AG04449 (cell line): ENCODE data around the gene PRTFDC1.
"Not testable (repeated sequence)": the region's sequence is repeated elsewhere in the genome, so short reads cannot be mapped to it uniquely, and the experiment has no call there.

ENCODE experiments used
- CTCF ChIA-PET: fragments of 350-600 bp; formaldehyde crosslinking; extraction: SDS; loops from one replicate; lab custom pipeline; 2021; ENCODE audit warnings: antibody characterized with exemption; lab: Yijun Ruan, JAX
- POLR2A ChIA-PET: fragments of 400-600, 350-600 bp; formaldehyde crosslinking; extraction: SDS; loops from one replicate; lab custom pipeline; 2020; ENCODE audit warnings: antibody characterized with exemption, inconsistent platforms; lab: Yijun Ruan, JAX
- DNase-seq: peaks from one replicate; pipeline ENCODE4 v3.0.0-alpha.2; 2010; ENCODE audit warnings: low read depth, low spot score
- H3K4me3 ChIP-seq: 2 replicates; pipeline ENCODE4 v1.5.1; 2011; ENCODE audit warnings: low read depth, mild to moderate bottlenecking, control low read depth, low read length
- TF ChIP-seq, protein P1 (sequence below): IDR thresholded peaks from one replicate; pipeline ENCODE4 v1.5.1; 2011; ENCODE audit warnings: mild to moderate bottlenecking, moderate library complexity, low read length, control low read depth, inconsistent platforms; ENCODE audit not compliant: insufficient read depth; ENCODE audit errors: missing control alignments

PRTFDC1 gene

DNA sequence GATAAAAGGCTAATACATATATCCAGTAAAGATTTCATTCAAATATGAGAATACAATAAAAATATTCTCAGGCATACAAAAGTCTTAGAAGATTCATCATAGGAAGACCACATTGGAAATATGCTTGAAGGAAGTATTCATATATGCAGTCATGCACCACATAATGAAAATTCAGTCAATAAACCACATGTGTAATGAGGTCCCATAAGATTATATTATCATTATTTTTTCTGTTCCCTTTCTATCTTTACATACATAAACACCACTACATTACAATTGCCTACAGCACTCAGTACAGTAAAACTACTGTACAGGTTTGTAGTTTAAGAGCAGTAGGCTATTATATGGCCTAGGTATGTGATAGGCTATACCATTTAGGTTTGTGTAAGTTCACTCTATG lies 111.6 kb downstream of the PRTFDC1 start:
- DNase-seq = no peak
- POLR2A ChIA-PET = no interaction called here
- TF ChIP-seq, protein P1, sequence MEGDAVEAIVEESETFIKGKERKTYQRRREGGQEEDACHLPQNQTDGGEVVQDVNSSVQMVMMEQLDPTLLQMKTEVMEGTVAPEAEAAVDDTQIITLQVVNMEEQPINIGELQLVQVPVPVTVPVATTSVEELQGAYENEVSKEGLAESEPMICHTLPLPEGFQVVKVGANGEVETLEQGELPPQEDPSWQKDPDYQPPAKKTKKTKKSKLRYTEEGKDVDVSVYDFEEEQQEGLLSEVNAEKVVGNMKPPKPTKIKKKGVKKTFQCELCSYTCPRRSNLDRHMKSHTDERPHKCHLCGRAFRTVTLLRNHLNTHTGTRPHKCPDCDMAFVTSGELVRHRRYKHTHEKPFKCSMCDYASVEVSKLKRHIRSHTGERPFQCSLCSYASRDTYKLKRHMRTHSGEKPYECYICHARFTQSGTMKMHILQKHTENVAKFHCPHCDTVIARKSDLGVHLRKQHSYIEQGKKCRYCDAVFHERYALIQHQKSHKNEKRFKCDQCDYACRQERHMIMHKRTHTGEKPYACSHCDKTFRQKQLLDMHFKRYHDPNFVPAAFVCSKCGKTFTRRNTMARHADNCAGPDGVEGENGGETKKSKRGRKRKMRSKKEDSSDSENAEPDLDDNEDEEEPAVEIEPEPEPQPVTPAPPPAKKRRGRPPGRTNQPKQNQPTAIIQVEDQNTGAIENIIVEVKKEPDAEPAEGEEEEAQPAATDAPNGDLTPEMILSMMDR = no peak
- H3K4me3 ChIP-seq = no peak overlapping the region
- CTCF ChIA-PET = no interaction called here

DNA sequence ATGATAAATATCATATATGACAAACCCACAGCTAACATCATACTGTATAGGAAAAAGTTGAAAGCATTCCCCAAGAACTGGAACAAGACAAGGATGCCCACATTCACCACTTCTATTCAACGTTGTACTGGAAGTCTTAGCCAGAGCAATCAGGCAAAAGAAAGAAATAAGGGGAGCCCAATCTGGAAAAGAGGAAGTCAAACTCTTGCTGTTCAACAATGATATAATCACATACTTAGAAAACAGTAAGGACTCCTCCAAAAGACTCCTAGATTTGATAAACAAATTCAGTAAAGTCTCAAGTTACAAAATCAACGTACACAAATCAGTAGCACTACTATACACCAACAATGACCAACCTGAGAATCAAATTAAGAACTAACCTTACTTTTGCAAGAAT lies 114.6 kb downstream of the PRTFDC1 start:
- H3K4me3 ChIP-seq, POLR2A ChIA-PET, DNase-seq: not testable (repeated sequence)
- CTCF ChIA-PET = interaction anchor here (1.2 kb wide), 1 partner anchor 11 kb away, joined by 3 read pairs; no protein-coding TSS in a partner anchor

DNA sequence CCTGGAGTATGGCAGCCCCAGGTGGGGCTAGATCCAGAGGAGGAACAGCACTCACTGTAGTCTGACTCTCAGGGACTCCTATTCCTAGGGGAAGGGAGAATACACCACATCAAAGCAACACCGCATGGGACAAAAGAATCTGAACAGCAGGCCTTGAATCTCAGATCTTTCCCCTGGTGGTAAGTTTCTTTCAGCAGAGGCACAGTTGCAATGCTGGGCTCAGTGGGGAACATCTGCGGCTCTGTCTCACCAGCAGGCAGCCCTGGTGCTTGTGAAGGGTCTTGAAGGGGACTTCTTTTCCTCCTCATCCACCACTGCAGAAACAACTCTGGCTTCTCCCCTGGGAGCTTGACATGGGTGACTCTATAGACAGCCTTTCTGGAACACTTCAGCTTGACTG lies 117.5 kb downstream of the PRTFDC1 start:
- no peak for DNase-seq
- ChIA-PET POLR2A (no interaction called here), CTCF (no interaction called here)
- no peak overlapping the region for H3K4me3 ChIP-seq
- TF ChIP-seq, protein P1 = no peak

DNA sequence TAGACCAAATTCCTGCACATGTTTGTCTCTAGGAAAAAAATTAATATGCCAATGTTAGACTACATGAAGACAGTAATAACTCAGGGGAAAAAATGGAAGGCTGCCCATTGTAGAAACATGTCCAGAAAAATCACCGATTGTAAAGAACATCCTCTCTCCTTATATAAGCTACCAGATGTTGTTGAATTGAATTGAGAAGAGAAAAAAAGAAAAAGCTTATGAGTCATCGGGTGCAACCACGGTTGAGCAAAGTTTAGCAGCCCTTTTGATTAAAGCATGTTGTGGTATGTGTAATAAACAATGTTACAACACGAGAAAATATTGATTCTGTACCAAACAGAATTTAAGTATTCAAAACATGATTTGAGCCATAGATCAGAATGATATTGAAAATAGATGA lies 126.4 kb downstream of the PRTFDC1 start:
- ChIA-PET POLR2A (interaction anchor here (0.6 to 0.7 kb wide), 2 partner anchors 29 to 191 kb away, joined by 3 read pairs; no protein-coding TSS in a partner anchor), CTCF (interaction anchor here (1.3 kb wide), 1 partner anchor 31 kb away, joined by 3 read pairs; no protein-coding TSS in a partner anchor)
- DNase-seq = no peak
- TF ChIP-seq, protein P1 = no peak
- no peak overlapping the region for H3K4me3 ChIP-seq

DNA sequence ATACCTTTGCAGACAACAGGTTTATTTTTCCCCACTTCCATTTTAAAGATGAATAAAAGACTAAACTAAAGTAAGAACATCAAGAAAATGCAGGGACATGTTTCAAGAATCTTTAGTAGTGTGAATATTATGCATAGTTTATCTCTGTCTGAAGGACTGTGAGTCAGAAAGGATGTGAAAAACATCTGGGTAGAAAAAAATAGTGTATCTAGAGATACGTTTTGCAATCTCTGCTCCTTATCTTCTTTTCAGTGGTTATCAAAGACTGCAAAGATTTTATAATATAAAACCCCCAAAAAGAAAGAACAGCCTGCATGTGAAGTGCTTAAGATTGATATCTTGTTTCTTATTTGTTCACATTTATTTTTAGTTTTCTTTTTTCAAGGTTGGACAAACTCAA lies 126.9 kb downstream of the PRTFDC1 start:
- TF ChIP-seq, protein P1 = no peak
- no peak overlapping the region for H3K4me3 ChIP-seq
- ChIA-PET CTCF (interaction anchor here (1.3 kb wide), 1 partner anchor 32 kb away, joined by 3 read pairs; no protein-coding TSS in a partner anchor), POLR2A (interaction anchor here (0.7 kb wide), 1 partner anchor 192 kb away, joined by 3 read pairs; no protein-coding TSS in a partner anchor)
- no peak for DNase-seq

DNA sequence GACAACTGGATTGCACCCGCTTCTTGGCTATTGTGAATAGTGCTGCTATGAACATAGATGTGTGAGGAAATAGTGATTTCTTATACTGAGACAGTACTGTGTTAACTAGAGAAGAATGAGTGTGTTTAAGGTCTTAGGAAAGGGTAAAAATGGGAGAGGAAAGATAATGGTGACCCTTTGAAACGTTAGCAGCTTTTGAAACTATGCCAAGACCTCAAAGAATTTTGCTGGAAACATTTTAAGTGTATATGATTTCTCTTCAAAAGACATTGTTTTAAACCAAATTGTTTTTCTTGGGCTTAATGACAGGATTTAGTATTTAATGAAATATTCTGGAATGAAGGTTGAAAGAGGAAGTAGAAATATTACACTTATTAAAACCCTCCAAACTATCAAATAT lies 127.9 kb downstream of the PRTFDC1 start:
- TF ChIP-seq, protein P1 = no peak
- ChIA-PET POLR2A (interaction anchor here (1.1 kb wide), 1 partner anchor 9 kb away, joined by 3 read pairs; no protein-coding TSS in a partner anchor), CTCF (no interaction called here)
- no peak overlapping the region for H3K4me3 ChIP-seq
- no peak for DNase-seq

DNA sequence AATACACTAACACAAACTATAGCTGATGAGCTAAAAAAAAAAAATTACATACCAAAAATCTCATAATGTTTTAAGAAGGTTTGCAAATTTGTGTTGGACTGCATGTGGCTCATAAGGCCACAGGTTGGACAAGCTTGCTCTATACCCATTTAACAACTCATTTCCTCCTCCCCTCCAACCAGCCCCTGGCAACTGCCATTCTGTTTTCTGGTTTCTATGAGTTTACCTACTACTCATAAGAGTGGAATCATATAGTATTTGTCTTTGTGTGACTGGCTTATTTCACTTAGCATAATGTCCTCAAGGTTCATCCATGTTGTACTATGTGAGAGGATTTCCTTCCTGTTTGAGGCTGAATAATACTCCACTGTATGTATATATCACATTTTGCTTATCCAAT lies 128.3 kb downstream of the PRTFDC1 start:
- TF ChIP-seq, protein P1 = no peak
- H3K4me3 ChIP-seq = no peak overlapping the region
- DNase-seq = no peak
- CTCF ChIA-PET = interaction anchor here (0.6 kb wide), 1 partner anchor 90 kb away, joined by 3 read pairs; no protein-coding TSS in a partner anchor
- POLR2A ChIA-PET = interaction anchor here (1.1 kb wide), 1 partner anchor 9 kb away, joined by 3 read pairs; no protein-coding TSS in a partner anchor
